H1 (cell line): ENCODE results near the gene DPY19L2. TPM values are rescaled to one million over a fixed set of nuclear protein-coding genes. Genes with fewer than 3 reads are reported as not detected.
"Not testable (repeated sequence)": the region's sequence is repeated elsewhere in the genome, so short reads cannot be mapped to it uniquely, and the experiment has no call there.

ENCODE experiments used
- CTCF ChIA-PET: fragments of 300-600 bp; sonication (Branson Sonifier 250); formaldehyde crosslinking; loops from one replicate; lab custom pipeline; 2021; ENCODE audit not compliant: partially characterized antibody; lab: Charles Lee
- POLR2A ChIA-PET: fragments of 300-600 bp; sonication (Branson Sonifier 250); formaldehyde crosslinking; loops from one replicate; lab custom pipeline; 2021; ENCODE audit warnings: inconsistent platforms; ENCODE audit not compliant: partially characterized antibody; lab: Charles Lee
- DNase-seq, 2 experiments: peaks; one replicate each; pipeline versions ENCODE4 v3.0.0 to v3.0.0-alpha.2; 2010 to 2022; ENCODE audit warnings: low spot score in 2 of 2, low read depth in 1 of 2, mixed read lengths in 1 of 2
- FAIRE-seq: peaks from 2 replicates; lab custom pipeline; 2011; peaks lifted over from hg19 to GRCh38; lab: Jason Lieb, UNC
- H2AFZ ChIP-seq: 2 replicates; pipeline ENCODE4 v1.8.1; 2012; ENCODE audit warnings: low read length, inconsistent platforms
- H2AK5ac ChIP-seq: 2 replicates; pipeline ENCODE4 v1.6.1; 2013; ENCODE audit warnings: low read depth, low read length
- H2BK120ac ChIP-seq: replicated peaks from 2 replicates; pipeline ENCODE3; 2013; ENCODE audit warnings: low read depth, low read length, inconsistent platforms
- H2BK12ac ChIP-seq: 2 replicates; pipeline ENCODE4 v1.6.1; 2013; ENCODE audit warnings: low read depth, low read length
- H2BK15ac ChIP-seq: 2 replicates; pipeline ENCODE4 v1.6.1; 2013; ENCODE audit warnings: low read length
- H2BK20ac ChIP-seq: 2 replicates; pipeline ENCODE4 v1.6.1; 2013; ENCODE audit warnings: low read length
- H2BK5ac ChIP-seq: 2 replicates; pipeline ENCODE4 v1.6.1; 2013; ENCODE audit warnings: low read depth, low read length
- H3K14ac ChIP-seq: 2 replicates; pipeline ENCODE4 v1.6.1; 2013; ENCODE audit warnings: inconsistent platforms; ENCODE audit not compliant: insufficient read length
- H3K18ac ChIP-seq: 2 replicates; pipeline ENCODE4 v1.6.1; 2013; ENCODE audit warnings: low read length; ENCODE audit errors: extremely low read depth
- H3K23ac ChIP-seq: 2 replicates; pipeline ENCODE4 v1.6.1; 2013; ENCODE audit warnings: inconsistent platforms; ENCODE audit not compliant: insufficient read length
- H3K23me2 ChIP-seq: 2 replicates; pipeline ENCODE4 v1.6.1; 2013; ENCODE audit warnings: low read depth, low read length
- H3K27ac ChIP-seq: 2 replicates; pipeline ENCODE4 v1.6.1; 2011; ENCODE audit warnings: low read depth, low read length, inconsistent platforms
- H3K27me3 ChIP-seq, 4 experiments: replicated peaks in 1 of 4; 1 replicate in 1 of 4; 2 replicates in 3 of 4; pipeline versions ENCODE4 v1.6.1 to v1.8.1; 2011 to 2013; ENCODE audit warnings: low read length in 3 of 4, mild to moderate bottlenecking in 3 of 4, inconsistent platforms in 2 of 4, mixed read lengths in 2 of 4, moderate library complexity in 1 of 4; ENCODE audit not compliant: control insufficient read depth in 3 of 4, insufficient read depth in 3 of 4; ENCODE audit errors: extremely low read depth in 1 of 4
- H3K36me3 ChIP-seq, 4 experiments: 2 replicates each; pipeline versions ENCODE4 v1.6.1 to v1.8.1; 2011 to 2013; ENCODE audit warnings: mild to moderate bottlenecking in 4 of 4, low read length in 3 of 4, moderate library complexity in 2 of 4, control low read depth in 1 of 4, inconsistent platforms in 1 of 4; ENCODE audit not compliant: insufficient read depth in 4 of 4, control insufficient read depth in 2 of 4
- H3K4ac ChIP-seq: replicated peaks from 2 replicates; pipeline ENCODE3; 2013; ENCODE audit warnings: low read length, low read depth, mixed read lengths, inconsistent platforms; ENCODE audit not compliant: insufficient read length
- H3K4me1 ChIP-seq, 4 experiments: replicated peaks in 1 of 4; 1 replicate in 1 of 4; 2 replicates in 3 of 4; pipeline versions ENCODE4 v1.6.1 to v1.8.1; 2011 to 2013; ENCODE audit warnings: low read length in 3 of 4, inconsistent platforms in 2 of 4, mixed read lengths in 1 of 4; ENCODE audit not compliant: insufficient read depth in 4 of 4, control insufficient read depth in 3 of 4
- H3K4me2 ChIP-seq, 2 experiments: 2 replicates each; pipeline versions ENCODE4 v1.6.1 to v1.8.1; 2011 to 2013; ENCODE audit warnings: low read depth in 2 of 2, low read length in 2 of 2, control low read depth in 1 of 2, inconsistent platforms in 1 of 2, mild to moderate bottlenecking in 1 of 2; ENCODE audit not compliant: insufficient read depth in 1 of 2
- H3K4me3 ChIP-seq, 4 experiments: fragments of 200-600, 300-600 bp in 1 of 4; sonication (generic), shearing (Covaris generic), sonication (Bioruptor Twin) in 1 of 4; 2 replicates each; pipeline versions ENCODE4 v1.5.1 to v1.8.1; 2011 to 2016; ENCODE audit warnings: low read length in 4 of 4, low read depth in 3 of 4, control low read depth in 2 of 4, inconsistent platforms in 2 of 4, mild to moderate bottlenecking in 2 of 4, mixed read lengths in 1 of 4, moderate library complexity in 1 of 4; ENCODE audit not compliant: insufficient read depth in 2 of 4; ENCODE audit errors: extremely low read depth in 1 of 4
- H3K56ac ChIP-seq: replicated peaks from 2 replicates; pipeline ENCODE3; 2013; ENCODE audit warnings: low read depth, mild to moderate bottlenecking, mixed read lengths, low read length, inconsistent platforms; ENCODE audit not compliant: insufficient read length
- H3K79me1 ChIP-seq: 2 replicates; pipeline ENCODE4 v1.6.1; 2013; ENCODE audit warnings: low read depth, low read length, control low read depth
- H3K79me2 ChIP-seq, 2 experiments: 2 replicates each; pipeline versions ENCODE4 v1.6.1 to v1.8.1; 2012 to 2013; ENCODE audit warnings: low read length in 2 of 2, mild to moderate bottlenecking in 2 of 2, inconsistent platforms in 1 of 2; ENCODE audit not compliant: insufficient read depth in 2 of 2, control insufficient read depth in 1 of 2
- H3K9ac ChIP-seq, 4 experiments: replicated peaks in 1 of 4; 1 replicate in 1 of 4; 2 replicates in 3 of 4; pipeline versions ENCODE4 v1.6.1 to v1.8.1; 2011 to 2013; ENCODE audit warnings: low read depth in 3 of 4, low read length in 3 of 4, control low read depth in 2 of 4, mild to moderate bottlenecking in 2 of 4, moderate library complexity in 2 of 4, inconsistent platforms in 1 of 4; ENCODE audit errors: extremely low read depth in 1 of 4
- H3K9me3 ChIP-seq, 2 experiments: 2 replicates each; pipeline versions ENCODE4 v1.6.1 to v1.8.1; 2012 to 2013; ENCODE audit warnings: mild to moderate bottlenecking in 2 of 2, moderate library complexity in 2 of 2, control low read depth in 1 of 2, inconsistent platforms in 1 of 2, low read depth in 1 of 2, low read length in 1 of 2, mixed read lengths in 1 of 2; ENCODE audit not compliant: insufficient read depth in 2 of 2
- H4K20me1 ChIP-seq, 2 experiments: replicated peaks in 1 of 2; 2 replicates each; pipeline versions ENCODE3 to v1.8.1; 2011 to 2013; ENCODE audit warnings: inconsistent platforms in 2 of 2, low read length in 2 of 2, mild to moderate bottlenecking in 1 of 2; ENCODE audit not compliant: insufficient read depth in 2 of 2, control insufficient read depth in 1 of 2
- H4K5ac ChIP-seq: 2 replicates; pipeline ENCODE4 v1.6.1; 2013; ENCODE audit warnings: low read length, low read depth, mixed read lengths, inconsistent platforms; ENCODE audit not compliant: insufficient read length
- H4K8ac ChIP-seq: 2 replicates; pipeline ENCODE4 v1.8.0; 2013; ENCODE audit warnings: mild to moderate bottlenecking, moderate library complexity, low read length, inconsistent platforms; ENCODE audit not compliant: insufficient read depth; ENCODE audit errors: extremely low read depth
- H4K91ac ChIP-seq: replicated peaks from 2 replicates; pipeline ENCODE3; 2013; ENCODE audit warnings: low read length, mixed read lengths, inconsistent platforms; ENCODE audit not compliant: insufficient read length
- WGBS, 2 experiments: shearing (Covaris generic) in 1 of 2; methylation state at CpG; one replicate each; pipeline versions ENCODE4 v1.1.6 to v1.1.7; 2013 to 2015; ENCODE audit warnings: low lambda C conversion rate in 2 of 2, mixed read lengths in 2 of 2, inconsistent platforms in 1 of 2, low coverage in 1 of 2, missing lambda C conversion rate in 1 of 2; ENCODE audit not compliant: insufficient replicate concordance in 2 of 2, insufficient coverage in 1 of 2, insufficient read length in 1 of 2; ENCODE audit errors: extremely low coverage in 1 of 2, missing lambda C conversion rate in 1 of 2; 5-methylcytosine and 5-hydroxymethylcytosine counted together
- polyA plus RNA-seq, 7 experiments: library from polyadenylated mRNA; depleted of rRNA in 3 of 7; stranded (reverse) in 5 of 7; unstranded in 2 of 7; fragments of >200 nt in 5 of 7; fragments of 200-250 nt in 2 of 7; gene quantifications; 1 replicate in 5 of 7; 2 replicates in 1 of 7; 4 replicates in 1 of 7; pipeline versions ENCODE4 v1.2.1 to v1.2.3, GENCODE V29; 2011 to 2013; ENCODE audit warnings: missing spikeins in 2 of 7, mixed read lengths in 2 of 7
- total RNA-seq: library from RNA; stranded (reverse); fragmentation: NEBNext Ultra II Directional; extraction: Animal tissue kit (Norgen Biotek cat#: 25700); gene quantifications from 2 replicates; pipeline ENCODE4 v1.2.1, GENCODE V29; 2021

Gene DPY19L2
- total and polyA plus RNA-seq, 2 of the 8 experiments (the other 6 are each of a cell fraction or from before 2014, with no cell fraction given) = 2.2 to 3.3 TPM

DNA sequence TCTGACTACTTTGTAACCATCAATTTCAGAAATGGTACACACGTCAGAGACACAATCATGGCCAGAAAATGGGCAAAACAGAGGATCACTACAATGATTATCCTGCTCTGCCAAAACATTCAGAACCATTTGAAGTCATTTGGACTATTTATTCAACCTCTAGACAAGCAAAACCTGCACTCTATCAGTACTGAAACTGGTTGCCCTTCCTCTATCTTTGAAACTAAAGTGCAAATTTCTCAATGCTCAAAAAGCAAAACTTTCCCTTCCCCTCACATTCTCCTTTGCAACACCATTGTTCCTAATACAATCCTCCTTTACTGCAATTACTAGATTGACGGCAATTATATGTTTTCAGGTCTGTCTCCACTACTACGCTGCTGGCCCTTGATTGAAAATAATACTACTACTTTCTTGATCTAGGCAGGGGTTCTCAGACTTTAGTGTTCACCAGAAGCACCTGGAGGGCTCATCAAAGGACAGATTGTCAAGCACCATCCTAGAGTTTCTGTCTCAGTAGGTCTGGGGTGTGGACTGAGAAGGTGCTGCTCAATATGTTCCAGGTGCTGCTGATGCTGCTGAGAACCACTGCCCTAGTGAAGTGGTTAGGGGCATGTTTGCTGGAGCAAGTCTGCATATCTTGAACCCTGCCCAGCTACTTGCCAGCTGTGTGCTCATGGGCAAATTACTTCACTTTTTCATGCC, 31.5 kb upstream of the DPY19L2 start:
- H3K18ac ChIP-seq, H2BK20ac ChIP-seq, H2BK5ac ChIP-seq, H3K9ac ChIP-seq, POLR2A ChIA-PET, H4K8ac ChIP-seq, H3K79me1 ChIP-seq, H3K23ac ChIP-seq, H2BK12ac ChIP-seq, H2AFZ ChIP-seq, H3K14ac ChIP-seq, DNase-seq, H2BK15ac ChIP-seq, H3K4ac ChIP-seq, H3K4me3 ChIP-seq, FAIRE-seq, H3K27me3 ChIP-seq, H4K91ac ChIP-seq, H3K79me2 ChIP-seq, H2BK120ac ChIP-seq, CTCF ChIA-PET, H4K20me1 ChIP-seq, H4K5ac ChIP-seq, H3K27ac ChIP-seq, H3K56ac ChIP-seq, H3K36me3 ChIP-seq, H3K9me3 ChIP-seq, H2AK5ac ChIP-seq, H3K4me2 ChIP-seq, H3K4me1 ChIP-seq, H3K23me2 ChIP-seq: not testable (repeated sequence)
- WGBS, 2 experiments = 89% methylated on average over 3 of the region's 3 CpGs; no CpG with 5 or more reads in 1 of the 2 experiments

- H3K9me3 ChIP-seq, H3K27me3 ChIP-seq, H2AK5ac ChIP-seq, H2BK15ac ChIP-seq, H2BK12ac ChIP-seq, H2BK5ac ChIP-seq, H3K4me2 ChIP-seq, H4K8ac ChIP-seq, H3K18ac ChIP-seq, H3K23me2 ChIP-seq, H3K14ac ChIP-seq, H3K79me2 ChIP-seq, H3K36me3 ChIP-seq, H2AFZ ChIP-seq, POLR2A ChIA-PET, DNase-seq, H4K91ac ChIP-seq, H2BK20ac ChIP-seq, H3K23ac ChIP-seq, H3K79me1 ChIP-seq, FAIRE-seq, H3K4me1 ChIP-seq, H3K27ac ChIP-seq, H3K4ac ChIP-seq, H3K56ac ChIP-seq, H2BK120ac ChIP-seq, H4K20me1 ChIP-seq, CTCF ChIA-PET, H3K4me3 ChIP-seq, H4K5ac ChIP-seq, H3K9ac ChIP-seq: not testable (repeated sequence)
- WGBS, 2 experiments = 100% methylated on average over 1 of the region's 2 CpGs; no CpG with 5 or more reads in 1 of the 2 experiments
These were observed 30.7 kb upstream of the DPY19L2 start for GRCh38 chr12:63699011-63699410.
